ENCODE data around the gene OR7G2. TPM values are rescaled to one million over a fixed set of nuclear protein-coding genes. Genes with fewer than 3 reads are reported as not detected.

Gene OR7G2
- total and polyA plus RNA-seq, 9 of the 15 experiments (the other 6 are each of a cell fraction or from before 2014, with no cell fraction given), result 0.20 TPM; not detected in 8

DNA sequence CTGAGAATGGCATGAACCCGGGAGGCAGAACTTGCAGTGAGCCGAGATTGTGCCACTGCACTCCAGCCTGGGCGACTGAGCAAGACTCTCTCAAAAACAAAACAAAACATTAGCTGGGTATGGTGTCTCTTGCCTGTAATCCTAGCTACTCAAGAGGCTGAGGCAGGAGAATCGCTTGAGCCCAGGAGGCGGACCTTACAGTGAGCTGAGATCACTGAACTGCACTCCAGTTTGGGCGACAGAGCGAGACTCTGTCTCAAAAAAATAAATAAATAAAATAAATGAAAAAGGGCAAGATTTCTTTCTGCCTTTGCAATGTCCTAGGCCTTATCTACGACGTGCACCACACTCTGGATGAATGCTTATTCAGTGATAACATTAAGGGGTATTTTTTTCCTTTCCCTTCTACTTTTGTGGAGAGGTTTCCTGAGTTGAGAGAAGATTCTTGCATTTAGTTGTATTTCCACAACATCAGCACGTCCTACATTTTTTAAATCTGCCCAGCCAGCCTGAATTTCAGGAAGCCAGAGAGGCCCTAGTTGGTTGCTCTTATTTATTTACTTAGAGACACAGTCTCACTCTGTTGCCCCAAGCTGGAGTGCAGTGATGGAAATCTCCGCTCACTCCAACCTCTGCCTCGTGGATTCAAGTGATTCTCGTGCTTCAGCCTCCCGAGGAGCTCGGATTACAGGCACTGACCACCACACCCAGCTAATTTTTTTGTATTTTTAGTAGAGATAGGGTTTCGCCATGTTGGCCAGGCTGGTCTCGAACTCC lies 46.5 kb downstream of the OR7G2 start (continued):
- TF ChIP-seq TEAD4 (IDR thresholded peaks at IDR 0.05; ENCODE audit: low read length), result peak; percentile 74
- no peak for TF ChIP-seq TEAD4 (CRISPR knock-in tag; IDR thresholded peaks at IDR 0.05; ENCODE audit: borderline replicate concordance)
- TF ChIP-seq, protein P1, sequence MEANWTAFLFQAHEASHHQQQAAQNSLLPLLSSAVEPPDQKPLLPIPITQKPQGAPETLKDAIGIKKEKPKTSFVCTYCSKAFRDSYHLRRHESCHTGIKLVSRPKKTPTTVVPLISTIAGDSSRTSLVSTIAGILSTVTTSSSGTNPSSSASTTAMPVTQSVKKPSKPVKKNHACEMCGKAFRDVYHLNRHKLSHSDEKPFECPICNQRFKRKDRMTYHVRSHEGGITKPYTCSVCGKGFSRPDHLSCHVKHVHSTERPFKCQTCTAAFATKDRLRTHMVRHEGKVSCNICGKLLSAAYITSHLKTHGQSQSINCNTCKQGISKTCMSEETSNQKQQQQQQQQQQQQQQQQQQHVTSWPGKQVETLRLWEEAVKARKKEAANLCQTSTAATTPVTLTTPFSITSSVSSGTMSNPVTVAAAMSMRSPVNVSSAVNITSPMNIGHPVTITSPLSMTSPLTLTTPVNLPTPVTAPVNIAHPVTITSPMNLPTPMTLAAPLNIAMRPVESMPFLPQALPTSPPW (CRISPR knock-in tag; IDR thresholded peaks at IDR 0.05), result 0 out of 2 replicates have a peak, but pooled peaks have one; percentile 18
- TF ChIP-seq TCF3 (CRISPR knock-in tag; IDR thresholded peaks at IDR 0.05), result peak; percentile 77
- peak; percentile 55 for TF ChIP-seq CBFA2T2 (conservative IDR thresholded peaks at IDR 0.05)
- TF ChIP-seq STAT5A (IDR thresholded peaks at IDR 0.05; ENCODE audit: borderline replicate concordance, low read length), result 0 out of 2 replicates have a peak, but pooled peaks have one; percentile 25
- TF ChIP-seq RFX1 (IDR thresholded peaks at IDR 0.05), result no peak
- 0 out of 4 replicates have a peak, but pooled peaks of 1 of the 2 experiments have one; percentile 18 for TF ChIP-seq RCOR1 (IDR thresholded peaks at IDR 0.05; ENCODE audit: borderline replicate concordance in 1 of 2, low read depth in 2 of 2, low read length in 2 of 2)

Data from K562 (cell line).